ENCODE results near the gene PIP5K1A. TPM values are rescaled to one million over a fixed set of nuclear protein-coding genes. Genes with fewer than 3 reads are reported as not detected.

The PIP5K1A gene
- total RNA-seq, 2 experiments from 2014 or later: 41.7 to 44.7 TPM

DNA sequence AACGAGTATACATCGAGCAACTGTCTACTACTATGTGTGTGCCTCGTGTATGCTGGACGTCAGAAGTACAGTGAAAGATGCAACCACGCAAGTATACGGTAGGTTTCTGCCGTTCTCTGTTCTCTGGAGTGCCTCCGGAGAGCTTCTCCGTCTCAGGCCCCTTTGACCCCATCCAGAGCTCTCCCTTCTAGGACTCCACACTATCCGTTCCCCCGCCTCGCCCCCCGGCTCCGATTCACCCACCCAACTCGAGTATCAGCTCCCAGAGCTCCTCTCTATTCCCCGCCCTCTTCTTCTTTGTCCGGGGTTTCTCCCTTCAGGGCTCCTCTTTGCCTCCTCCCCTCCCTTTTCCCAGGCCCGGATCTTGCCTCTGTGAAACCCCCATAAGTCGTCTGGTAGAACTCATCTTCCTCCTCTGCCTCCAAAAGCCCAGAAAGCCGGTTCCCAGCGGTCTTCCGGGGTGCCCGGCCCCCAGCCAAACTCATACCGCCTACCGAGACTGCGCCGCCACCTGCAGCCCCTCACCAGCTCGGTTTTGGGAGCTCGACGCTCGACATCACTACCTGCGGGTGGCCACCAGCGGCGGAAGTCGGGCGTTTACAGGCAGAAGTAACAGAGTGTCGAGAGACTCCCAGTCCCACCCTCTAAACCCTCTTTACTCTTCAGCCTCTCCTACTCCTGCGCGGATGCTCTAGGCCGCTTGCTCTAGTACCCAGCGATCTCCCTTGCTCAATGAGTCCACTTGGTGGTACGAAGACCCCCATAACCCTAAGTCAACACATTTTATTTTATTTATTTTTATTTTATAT, 8.5 kb upstream of the PIP5K1A start, which contains the start of gene VPS72:
TSS of gene VPS72 (minus strand) at position 561 of the 809 bp plus-strand sequence. CDS start at position 485, 76 bp downstream.
- TF ChIP-seq, protein P1, sequence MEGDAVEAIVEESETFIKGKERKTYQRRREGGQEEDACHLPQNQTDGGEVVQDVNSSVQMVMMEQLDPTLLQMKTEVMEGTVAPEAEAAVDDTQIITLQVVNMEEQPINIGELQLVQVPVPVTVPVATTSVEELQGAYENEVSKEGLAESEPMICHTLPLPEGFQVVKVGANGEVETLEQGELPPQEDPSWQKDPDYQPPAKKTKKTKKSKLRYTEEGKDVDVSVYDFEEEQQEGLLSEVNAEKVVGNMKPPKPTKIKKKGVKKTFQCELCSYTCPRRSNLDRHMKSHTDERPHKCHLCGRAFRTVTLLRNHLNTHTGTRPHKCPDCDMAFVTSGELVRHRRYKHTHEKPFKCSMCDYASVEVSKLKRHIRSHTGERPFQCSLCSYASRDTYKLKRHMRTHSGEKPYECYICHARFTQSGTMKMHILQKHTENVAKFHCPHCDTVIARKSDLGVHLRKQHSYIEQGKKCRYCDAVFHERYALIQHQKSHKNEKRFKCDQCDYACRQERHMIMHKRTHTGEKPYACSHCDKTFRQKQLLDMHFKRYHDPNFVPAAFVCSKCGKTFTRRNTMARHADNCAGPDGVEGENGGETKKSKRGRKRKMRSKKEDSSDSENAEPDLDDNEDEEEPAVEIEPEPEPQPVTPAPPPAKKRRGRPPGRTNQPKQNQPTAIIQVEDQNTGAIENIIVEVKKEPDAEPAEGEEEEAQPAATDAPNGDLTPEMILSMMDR (IDR thresholded peaks at IDR 0.05): no peak
- ATAC-seq (ENCODE audit: poor library complexity): peak; percentile 90
- Histone ChIP-seq H3K4me1 (ENCODE audit: insufficient read depth, low read length) (peaks cover 24% of the 10 kb centered on the region), H3K36me3 (ENCODE audit: insufficient read depth, low read length) (peaks cover 15% of the 10 kb centered on the region), H3K27ac (ENCODE audit: low read depth in 1 of 2, low read length in 2 of 2) (peak within 1 kb of the TSS; percentile 58 to 73), H3K27me3 (ENCODE audit: control insufficient read depth in 1 of 2, insufficient read depth in 2 of 2, low read length in 2 of 2) (no peaks in the 10 kb centered on the region), H3K9me3 (ENCODE audit: control insufficient read depth in 1 of 2, insufficient read depth in 1 of 2, low read length in 2 of 2) (no peaks in the 10 kb centered on the region), H3K4me3 (ENCODE audit: low read length) (peak within 1 kb of the TSS; percentile 75)
- intact Hi-C loops (cut with DNase I, micrococcal nuclease): loop anchor here (1.0 to 10.0 kb wide), 3 partner anchors 8 to 155 kb away; partner anchors contain the start of genes PIP5K1A (in 1 of the 2) and RFX5 (in 1 of the 2)
- DNase-seq: peak; percentile 70 to 93 (median 81)
- H3K27ac Mint-ChIP-seq: peak within 1 kb of the TSS; percentile 90
- CTCF ChIA-PET: interaction anchor here (1.0 to 1.6 kb wide), 5 partner anchors 11 to 151 kb away, joined by 3 to 6 read pairs (median 4); partner anchors contain the start of gene ZNF687
- H3K27me3 Mint-ChIP-seq: no peaks in the 10 kb centered on the region
- H3K36me3 Mint-ChIP-seq (ENCODE audit: low read depth): peaks cover 31% of the 10 kb centered on the region
- no peaks in the 10 kb centered on the region for H3K9me3 Mint-ChIP-seq
- H3K4me3 Mint-ChIP-seq: peak within 1 kb of the TSS; percentile 97
- H3K4me1 Mint-ChIP-seq (ENCODE audit: low read depth): peaks cover 42% of the 10 kb centered on the region
- POLR2A ChIA-PET: interaction anchor here (0.6 to 2.2 kb wide), 30 partner anchors 9 to 909 kb away, joined by 3 to 37 read pairs (median 4); partner anchors contain the start of genes GOLPH3L, LYSMD1, MRPL9 and PI4KB

DNA sequence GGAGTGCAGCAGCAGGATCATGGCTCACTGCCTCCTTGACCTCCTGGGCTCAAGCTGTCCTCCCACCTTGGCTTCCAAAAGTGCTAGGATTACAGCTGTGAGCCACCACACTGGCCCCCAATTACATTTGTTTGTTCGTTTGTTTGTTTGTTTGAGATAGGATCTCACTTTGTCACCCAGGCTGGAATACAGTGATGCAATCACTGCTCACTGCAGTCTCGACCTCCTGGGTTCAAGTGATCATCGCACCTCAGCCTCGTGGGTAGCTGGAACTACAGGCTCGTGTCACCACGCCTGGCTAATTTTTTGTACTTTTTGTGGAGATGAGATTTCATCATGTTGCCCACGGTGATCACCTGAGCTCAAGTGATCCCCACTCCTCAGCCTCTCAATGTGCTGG, 6.3 kb upstream of the PIP5K1A start:
- no peak overlapping the region for H3K27ac Mint-ChIP-seq

DNA sequence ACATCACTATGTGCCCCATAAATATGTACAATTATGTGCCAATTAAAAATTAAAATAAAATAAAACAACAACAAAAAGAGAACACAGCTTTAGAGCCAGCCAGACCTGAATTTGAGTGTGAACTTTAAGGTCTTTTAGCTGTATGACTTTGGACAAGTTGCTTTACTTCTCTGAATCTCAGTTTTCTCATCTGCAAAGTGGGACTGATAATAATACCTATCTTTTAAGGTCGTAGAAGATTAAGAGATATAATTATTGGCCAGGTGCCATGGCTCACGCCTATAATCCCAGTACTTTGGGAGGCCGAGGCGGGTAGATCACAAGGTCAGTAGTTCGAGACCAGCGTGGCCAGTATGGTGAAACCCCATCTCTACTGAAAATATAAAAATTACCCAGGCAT, 5.0 kb upstream of the PIP5K1A start:
- Mint-ChIP-seq H3K36me3 (ENCODE audit: low read depth) (peaks cover 12% of the 10 kb centered on the region), H3K27me3 (peaks cover 4% of the 10 kb centered on the region), H3K9me3 (no peaks in the 10 kb centered on the region), H3K4me3 (no peak overlapping the region), H3K4me1 (ENCODE audit: low read depth) (peaks cover 41% of the 10 kb centered on the region), H3K27ac (no peak overlapping the region)
- ATAC-seq (ENCODE audit: poor library complexity) (no peak), DNase-seq (no peak)
- Histone ChIP-seq H3K4me1 (ENCODE audit: insufficient read depth, low read length) (peaks cover 34% of the 10 kb centered on the region), H3K9me3 (ENCODE audit: control insufficient read depth in 1 of 2, insufficient read depth in 1 of 2, low read length in 2 of 2) (no peaks in the 10 kb centered on the region), H3K27me3 (ENCODE audit: control insufficient read depth in 1 of 2, insufficient read depth in 2 of 2, low read length in 2 of 2) (no peaks in the 10 kb centered on the region), H3K36me3 (ENCODE audit: insufficient read depth, low read length) (no peaks in the 10 kb centered on the region), H3K27ac (ENCODE audit: low read depth in 1 of 2, low read length in 2 of 2) (no peak overlapping the region), H3K4me3 (ENCODE audit: low read length) (no peak overlapping the region)
- TF ChIP-seq, protein P1 (IDR thresholded peaks at IDR 0.05): no peak
- intact Hi-C loops (cut with DNase I, micrococcal nuclease): loop anchor here in 1 of 2 experiments (10.0 kb wide), 1 partner anchor 151 kb away; the partner anchor contains the start of gene RFX5
- ChIA-PET POLR2A (interaction anchor here (0.6 kb wide), 1 partner anchor 206 kb away, joined by 3 read pairs; no protein-coding TSS in a partner anchor), CTCF (interaction anchor here (0.7 kb wide), 1 partner anchor 59 kb away, joined by 4 read pairs; no protein-coding TSS in a partner anchor)

More for the DNA sequence above, 6.3 kb upstream of the PIP5K1A start:
- intact Hi-C loops (cut with DNase I, micrococcal nuclease): loop anchor here in 1 of 2 experiments (10.0 kb wide), 1 partner anchor 153 kb away; the partner anchor contains the start of gene RFX5
- DNase-seq (no peak), ATAC-seq (ENCODE audit: poor library complexity) (no peak)
- ChIA-PET CTCF (no interaction called here), POLR2A (no interaction called here)
- Mint-ChIP-seq H3K4me1 (ENCODE audit: low read depth) (peaks cover 42% of the 10 kb centered on the region), H3K9me3 (no peaks in the 10 kb centered on the region), H3K36me3 (ENCODE audit: low read depth) (peaks cover 13% of the 10 kb centered on the region), H3K4me3 (no peak overlapping the region), H3K27me3 (peaks cover 4% of the 10 kb centered on the region)
- no peak overlapping the region for H3K4me3 ChIP-seq (ENCODE audit: low read length)
- no peaks in the 10 kb centered on the region for H3K9me3 ChIP-seq (ENCODE audit: control insufficient read depth in 1 of 2, insufficient read depth in 1 of 2, low read length in 2 of 2)
- peaks cover under 1% of the 10 kb centered on the region for H3K36me3 ChIP-seq (ENCODE audit: insufficient read depth, low read length)
- no peak overlapping the region for H3K27ac ChIP-seq (ENCODE audit: low read depth in 1 of 2, low read length in 2 of 2)
- H3K4me1 ChIP-seq (ENCODE audit: insufficient read depth, low read length): peaks cover 30% of the 10 kb centered on the region
- TF ChIP-seq, protein P1 (IDR thresholded peaks at IDR 0.05): no peak
- H3K27me3 ChIP-seq (ENCODE audit: control insufficient read depth in 1 of 2, insufficient read depth in 2 of 2, low read length in 2 of 2): no peaks in the 10 kb centered on the region

All from CD4-positive, alpha-beta T cell (primary cell).